K562 (cell line): ENCODE measurements around the gene RHOBTB3. TPM values are rescaled to one million over a fixed set of nuclear protein-coding genes. Genes with fewer than 3 reads are reported as not detected.

Experiments used
- ATAC-seq: fragments of 200-7000 bp; cut with Tn5 transposase; 3 replicates; pipeline ENCODE4 v1.9.1; 2020; ENCODE audit warnings: moderate library complexity
- BruUV-seq: library from RNA; stranded (reverse); fragments of 400-500 nt; replicated peaks from 2 replicates; lab custom pipeline; 2021; lab: Mats Ljungman, UMichigan
- CTCF ChIA-PET: fragments of 300-600 bp; formaldehyde crosslinking; extraction: SDS; loops from one replicate; lab custom pipeline; 2021; ENCODE audit warnings: low intra/inter-chr PET ratio; lab: Yijun Ruan, JAX
- POLR2A ChIA-PET: fragments of 300-600, 350-650 bp; sonication (Branson Sonifier 250); formaldehyde crosslinking; extraction: SDS; loops from one replicate; lab custom pipeline; 2021; ENCODE audit warnings: antibody characterized with exemption, inconsistent platforms; lab: Yijun Ruan, JAX
- DNase-seq, 4 experiments: peaks; one replicate each; pipeline versions ENCODE4 v3.0.0 to v3.0.0-alpha.2; 2011 to 2018; ENCODE audit warnings: low spot score in 3 of 4, mixed read lengths in 3 of 4; ENCODE audit errors: extremely low read depth in 1 of 4
- FAIRE-seq: peaks from 2 replicates; lab custom pipeline; 2011; peaks lifted over from hg19 to GRCh38; lab: Jason Lieb, UNC
- H2AFZ ChIP-seq: 2 replicates; pipeline ENCODE4 v1.6.0; 2011; ENCODE audit warnings: low read depth, low read length, control low read depth, inconsistent platforms
- H3K27ac ChIP-seq: fragments of 200-600 bp; 3 replicates; pipeline ENCODE4 v1.8.0; 2011; ENCODE audit warnings: low read depth, mild to moderate bottlenecking, control low read depth, inconsistent platforms, low read length, moderate library complexity, mixed read lengths; ENCODE audit errors: extremely low read depth
- H3K27me3 ChIP-seq, 2 experiments: fragments of 300-600 bp in 1 of 2; 2 replicates in 1 of 2; 3 replicates in 1 of 2; pipeline versions ENCODE4 v1.6.0 to v1.8.0; 2011; ENCODE audit warnings: inconsistent platforms in 2 of 2, low read length in 2 of 2, mild to moderate bottlenecking in 1 of 2, mixed read lengths in 1 of 2, moderate library complexity in 1 of 2; ENCODE audit not compliant: control insufficient read depth in 2 of 2, insufficient read depth in 2 of 2
- H3K36me3 ChIP-seq: fragments of 300-600 bp; 3 replicates; pipeline ENCODE4 v1.8.0; 2011; ENCODE audit warnings: mild to moderate bottlenecking, low read length, inconsistent platforms; ENCODE audit not compliant: control insufficient read depth, insufficient read depth
- H3K4me1 ChIP-seq, 2 experiments: fragments of 200-600 bp in 1 of 2; replicated peaks in 1 of 2; 2 replicates in 1 of 2; 3 replicates in 1 of 2; pipeline versions ENCODE4 v1.5.1 to v1.8.0; 2011; ENCODE audit warnings: inconsistent platforms in 2 of 2, low read length in 2 of 2, mild to moderate bottlenecking in 1 of 2, mixed read lengths in 1 of 2, moderate library complexity in 1 of 2; ENCODE audit not compliant: control insufficient read depth in 2 of 2, insufficient read depth in 2 of 2
- H3K4me2 ChIP-seq: 2 replicates; pipeline ENCODE4 v1.6.1; 2011; ENCODE audit warnings: low read length, control low read depth, inconsistent platforms, mixed read lengths; ENCODE audit not compliant: insufficient read depth
- H3K4me3 ChIP-seq: fragments of 200-600 bp; sonication (generic), shearing (Covaris generic); 2 replicates; pipeline ENCODE4 v1.5.1; 2016; ENCODE audit warnings: control low read depth, inconsistent platforms
- H3K79me2 ChIP-seq: fragments of 200-600 bp; 3 replicates; pipeline ENCODE4 v1.8.0; 2011; ENCODE audit warnings: low read length, inconsistent platforms; ENCODE audit not compliant: control insufficient read depth, insufficient read depth
- H3K9ac ChIP-seq, 2 experiments: 2 replicates each; pipeline versions ENCODE4 v1.6.0 to v1.6.1; 2011; ENCODE audit warnings: low read depth in 2 of 2, low read length in 2 of 2, control low read depth in 1 of 2, inconsistent platforms in 1 of 2, mild to moderate bottlenecking in 1 of 2, mixed read lengths in 1 of 2; ENCODE audit not compliant: insufficient read depth in 1 of 2
- H3K9me1 ChIP-seq: one replicate; pipeline ENCODE4 v1.6.0; 2011; ENCODE audit warnings: inconsistent platforms, mild to moderate bottlenecking, low read length, moderate library complexity; ENCODE audit not compliant: control insufficient read depth, insufficient read depth
- H3K9me3 ChIP-seq: replicated peaks from 2 replicates; pipeline ENCODE4 v1.5.1; 2011; ENCODE audit warnings: low read depth, low read length, inconsistent platforms; ENCODE audit not compliant: control insufficient read depth, insufficient read depth
- H4K20me1 ChIP-seq: replicated peaks from 2 replicates; pipeline ENCODE4 v1.6.1; 2011; ENCODE audit warnings: low read length, inconsistent platforms, mixed read lengths; ENCODE audit not compliant: control insufficient read depth, insufficient read depth
- BRF1 ChIP-seq: IDR thresholded peaks from 3 replicates; pipeline ENCODE4 v1.6.1; 2011; ENCODE audit warnings: borderline replicate concordance, mild to moderate bottlenecking; ENCODE audit not compliant: insufficient read length; ENCODE audit errors: extremely low read depth
- C11orf30 ChIP-seq: fragments of 450-650 bp; IDR thresholded peaks from 2 replicates; pipeline ENCODE4 v1.6.1; 2016; ENCODE audit warnings: low read depth, mild to moderate bottlenecking
- GATA2 ChIP-seq: sonication (generic); formaldehyde crosslinking; IDR thresholded peaks from 2 replicates; pipeline ENCODE4 v1.4.0; 2020; ENCODE audit warnings: mild to moderate bottlenecking, missing genetic modification reagents
- KDM2B ChIP-seq: fragments of 250-450 bp; sonication (Bioruptor Pico); IDR thresholded peaks from 2 replicates; pipeline ENCODE4 v1.8.0; 2021; ENCODE audit warnings: mild to moderate bottlenecking, moderate library complexity
- KLF1 ChIP-seq: fragments of 450-650 bp; IDR thresholded peaks from 2 replicates; pipeline ENCODE4 v1.6.1; 2016; ENCODE audit warnings: missing genetic modification characterization, missing compliant biosample characterization
- MAZ ChIP-seq, 2 experiments: fragments of 450-650 bp in 1 of 2; sonication (generic) in 1 of 2; formaldehyde crosslinking; IDR thresholded peaks in 1 of 2; conservative IDR thresholded peaks in 1 of 2; 2 replicates each; pipeline versions ENCODE4 v1.4.0 to v1.5.0; 2020; ENCODE audit warnings: mild to moderate bottlenecking in 1 of 2, missing genetic modification reagents in 1 of 2
- NCOA1 ChIP-seq: fragments of 450-650 bp; IDR thresholded peaks from 2 replicates; pipeline ENCODE4 v1.6.1; 2016; ENCODE audit warnings: low read depth
- PRMT5 ChIP-seq: sonication (generic); formaldehyde crosslinking; IDR thresholded peaks from 2 replicates; pipeline ENCODE4 v1.5.0; 2020; ENCODE audit warnings: missing genetic modification reagents
- SP1 ChIP-seq: sonication (generic); formaldehyde crosslinking; IDR thresholded peaks from 2 replicates; pipeline ENCODE4 v1.8.1; 2022; ENCODE audit warnings: mild to moderate bottlenecking, missing genetic modification reagents
- ZNF316 ChIP-seq: fragments of 450-650 bp; IDR thresholded peaks from 2 replicates; pipeline ENCODE4 v1.6.1; 2016
- ZNF76 ChIP-seq: fragments of 250-450 bp; sonication (Bioruptor Pico); IDR thresholded peaks from 2 replicates; pipeline ENCODE4 v1.4.0; 2020; ENCODE audit warnings: mild to moderate bottlenecking, moderate library complexity, borderline replicate concordance
- WGBS: fragments of 100-300 bp; shearing (Covaris generic); methylation state at CpG from one replicate; pipeline ENCODE4 v1.1.6; 2016; ENCODE audit warnings: low coverage, mixed read lengths; ENCODE audit not compliant: insufficient coverage; ENCODE audit errors: missing lambda C conversion rate; 5-methylcytosine and 5-hydroxymethylcytosine counted together
- in situ Hi-C: fragments of 300-500 bp; cut with MboI; formaldehyde crosslinking; loops from 4 replicates; pipeline ENCODE4 v1.15.0; 2018; ENCODE audit warnings: inconsistent platforms, mixed read lengths
- intact Hi-C: fragments of 100-400 bp; cut with micrococcal nuclease; formaldehyde crosslinking; loops from 2 replicates; pipeline ENCODE4 v1.14.2; 2022
- polyA plus RNA-seq, 8 experiments: library from polyadenylated mRNA; depleted of rRNA in 4 of 8; stranded (reverse) in 5 of 8; unstranded in 3 of 8; fragments of >200 nt; fragmentation: Nextera tagmentation in 2 of 8; fragmentation: Illumina TruSeq in 1 of 8; extraction: Ambion mirVana in 2 of 8; extraction: Trizol in 1 of 8; gene quantifications; 2 replicates each; pipeline versions ENCODE4 v1.2.1 to v1.2.3, GENCODE V29; 2011 to 2014; ENCODE audit warnings: inconsistent platforms in 1 of 8, missing spikeins in 1 of 8
- total RNA-seq, 7 experiments: library from RNA; depleted of rRNA in 6 of 7; stranded (reverse); fragments of >200 nt in 6 of 7; fragmentation: Illumina TruSeq in 2 of 7; extraction: Trizol in 2 of 7; gene quantifications; 2 replicates each; pipeline versions ENCODE4 v1.2.1 to v1.2.3, GENCODE V29; 2011 to 2021; ENCODE audit warnings: low replicate concordance in 1 of 7
- TF ChIP-seq, protein P1 (sequence below): fragments of 450-650 bp; IDR thresholded peaks from 2 replicates; pipeline ENCODE4 v1.6.1; 2016
- TF ChIP-seq, protein P2 (sequence below): fragments of 450-650 bp; formaldehyde crosslinking; IDR thresholded peaks from 2 replicates; pipeline ENCODE4 v1.4.0; 2020; ENCODE audit warnings: mild to moderate bottlenecking, moderate library complexity

RHOBTB3 gene
- total and polyA plus RNA-seq, 9 of the 15 experiments (the other 6 are each of a cell fraction or from before 2014, with no cell fraction given), result 39.7 to 143 (median 115) TPM

DNA sequence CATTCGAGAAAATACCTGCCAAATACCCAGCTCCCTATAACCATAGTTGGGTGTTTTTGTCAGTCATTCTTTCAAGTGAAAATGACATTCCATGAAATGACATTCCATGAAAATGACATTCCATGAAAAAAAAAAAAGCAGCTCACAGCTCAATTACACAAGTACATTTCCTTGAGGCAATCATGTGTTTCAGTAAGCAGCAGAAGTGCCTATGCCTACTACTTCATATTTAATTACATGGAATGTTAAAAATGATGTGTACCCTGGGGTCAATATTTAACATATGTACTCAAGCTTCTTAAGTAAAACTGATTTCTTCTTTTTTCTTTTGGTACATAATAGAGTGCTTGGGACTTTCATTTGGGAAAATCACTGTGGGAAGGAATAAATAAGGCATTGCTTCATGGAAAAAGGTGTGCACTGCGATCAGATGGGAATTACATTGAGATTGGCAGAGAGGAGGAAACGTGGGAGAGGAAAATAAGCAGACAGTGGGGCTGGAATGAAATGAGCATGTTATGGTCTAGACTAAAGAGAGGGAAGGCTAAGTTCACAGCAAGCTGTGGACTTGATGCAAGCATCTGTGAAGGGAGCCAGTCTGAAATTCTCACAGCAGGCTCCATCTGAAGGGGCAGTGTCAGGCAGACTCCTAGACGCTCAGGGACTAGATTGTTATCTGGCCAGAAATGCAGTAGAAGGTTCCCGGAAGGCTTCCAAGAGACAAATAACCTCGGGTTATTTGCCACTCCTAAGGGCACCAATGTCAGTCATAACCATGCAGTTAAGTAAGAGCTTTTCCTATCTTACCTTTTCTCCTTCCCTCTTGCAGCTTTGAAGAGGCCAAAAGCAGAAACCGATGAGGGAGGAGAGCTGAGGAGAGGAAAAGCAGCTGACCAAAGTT lies 33.1 kb upstream of the RHOBTB3 start (continued):
- TF ChIP-seq MAZ (CRISPR knock-in tag; conservative IDR thresholded peaks at IDR 0.05 in 1 of 2, IDR thresholded peaks at IDR 0.05 in 1 of 2) (0 out of 4 replicates have a peak, but pooled peaks of 1 of the 2 experiments have one; percentile 5), PRMT5 (CRISPR knock-in tag) (no peak), GATA2 (CRISPR knock-in tag) (peak; percentile 78), SP1 (CRISPR knock-in tag) (no peak), BRF1 (no peak), ZNF76 (CRISPR knock-in tag) (no peak), NCOA1 (no peak)
- TF ChIP-seq, protein P1, sequence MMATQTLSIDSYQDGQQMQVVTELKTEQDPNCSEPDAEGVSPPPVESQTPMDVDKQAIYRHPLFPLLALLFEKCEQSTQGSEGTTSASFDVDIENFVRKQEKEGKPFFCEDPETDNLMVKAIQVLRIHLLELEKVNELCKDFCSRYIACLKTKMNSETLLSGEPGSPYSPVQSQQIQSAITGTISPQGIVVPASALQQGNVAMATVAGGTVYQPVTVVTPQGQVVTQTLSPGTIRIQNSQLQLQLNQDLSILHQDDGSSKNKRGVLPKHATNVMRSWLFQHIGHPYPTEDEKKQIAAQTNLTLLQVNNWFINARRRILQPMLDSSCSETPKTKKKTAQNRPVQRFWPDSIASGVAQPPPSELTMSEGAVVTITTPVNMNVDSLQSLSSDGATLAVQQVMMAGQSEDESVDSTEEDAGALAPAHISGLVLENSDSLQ, result peak; percentile 47; the same call in 1 of the 2 replicates

- Histone ChIP-seq H2AFZ (peak overlapping the region; percentile 98; the same call in 1 of the 2 replicates), H3K9me3 (no peaks in the 10 kb centered on the region), H3K79me2 (no peaks in the 10 kb centered on the region), H4K20me1 (no peaks in the 10 kb centered on the region), H3K36me3 (no peaks in the 10 kb centered on the region), H3K27ac (no peak overlapping the region), H3K9me1 (no peaks in the 10 kb centered on the region), H3K4me3 (no peak overlapping the region), H3K27me3 (no peaks in the 10 kb centered on the region), H3K9ac (no peak overlapping the region), H3K4me2 (no peak overlapping the region), H3K4me1 (peaks cover 3 to 20% of the 10 kb centered on the region in 2 experiments; a peak in 3 of 5 replicates)
- WGBS, result 93% methylated on average over 1 of the region's 1 CpG
- ATAC-seq, result no peak
- POLR2A ChIA-PET, result interaction anchor here (0.6 to 2.2 kb wide), 4 partner anchors 10 to 145 kb away, joined by 3 to 9 read pairs (median 4); partner anchors contain the start of genes RHOBTB3 and SKIC3
- CTCF ChIA-PET, result no interaction called here
- BruUV-seq, result no TSS peak
- TF ChIP-seq, protein P2, sequence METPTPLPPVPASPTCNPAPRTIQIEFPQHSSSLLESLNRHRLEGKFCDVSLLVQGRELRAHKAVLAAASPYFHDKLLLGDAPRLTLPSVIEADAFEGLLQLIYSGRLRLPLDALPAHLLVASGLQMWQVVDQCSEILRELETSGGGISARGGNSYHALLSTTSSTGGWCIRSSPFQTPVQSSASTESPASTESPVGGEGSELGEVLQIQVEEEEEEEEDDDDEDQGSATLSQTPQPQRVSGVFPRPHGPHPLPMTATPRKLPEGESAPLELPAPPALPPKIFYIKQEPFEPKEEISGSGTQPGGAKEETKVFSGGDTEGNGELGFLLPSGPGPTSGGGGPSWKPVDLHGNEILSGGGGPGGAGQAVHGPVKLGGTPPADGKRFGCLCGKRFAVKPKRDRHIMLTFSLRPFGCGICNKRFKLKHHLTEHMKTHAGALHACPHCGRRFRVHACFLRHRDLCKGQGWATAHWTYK (CRISPR knock-in tag), result no peak
- TF ChIP-seq ZNF316 (peak; percentile 75), KLF1 (tag) (no peak), KDM2B (no peak), C11orf30 (peak; percentile 51; the same call in 1 of the 2 replicates)
- DNase-seq, result no peak
- in situ Hi-C loops, result no loop called here
- intact Hi-C loops, result no loop called here
- no peak for FAIRE-seq
These were observed 31.8 kb upstream of the RHOBTB3 start for GRCh38 chr5:95699337-95699736.
